Breast epithelium (tissue), 4 donors: ENCODE data around the gene CACFD1. TPM values are rescaled to one million over a fixed set of nuclear protein-coding genes. Genes with fewer than 3 reads are reported as not detected.

Experiments
- DNase-seq, 2 donors: peaks; one replicate each; pipeline ENCODE4 v3.0.0-alpha.2; 2019; ENCODE audit warnings: low spot score in 2 of 2
- H3K27ac ChIP-seq, 2 donors: fragments of 200-600 bp; sonication (generic) in 1 of 2; one replicate each; pipeline ENCODE4 v1.5.1; 2016 to 2019; ENCODE audit warnings: mild to moderate bottlenecking in 1 of 2
- H3K27me3 ChIP-seq, 2 donors: fragments of 200-600 bp; sonication (generic) in 1 of 2; one replicate each; pipeline versions ENCODE4 v1.5.1 to v1.6.0; 2017 to 2019; ENCODE audit warnings: control low read depth in 1 of 2, mild to moderate bottlenecking in 1 of 2
- H3K36me3 ChIP-seq: fragments of 200-600 bp; one replicate; pipeline ENCODE4 v1.5.1; 2019
- H3K4me1 ChIP-seq, 2 donors: fragments of 200-600 bp; sonication (generic); one replicate each; pipeline ENCODE4 v1.5.1; 2016 to 2019; ENCODE audit warnings: control low read depth in 1 of 2
- H3K4me3 ChIP-seq, 3 donors: fragments of 200-600 bp; sonication (generic); 1 replicate in 2 of 3; 2 replicates in 1 of 3; pipeline ENCODE4 v1.5.1; 2016 to 2019; ENCODE audit warnings: mild to moderate bottlenecking in 3 of 3, moderate library complexity in 2 of 3
- H3K9me3 ChIP-seq, 2 donors: fragments of 200-600 bp; sonication (generic) in 1 of 2; one replicate each; pipeline ENCODE4 v1.5.1; 2016 to 2019; ENCODE audit warnings: control low read depth in 1 of 2
- POLR2A ChIP-seq: fragments of 450-650 bp; IDR thresholded peaks from one replicate; pipeline ENCODE4 v1.6.1; 2016; ENCODE audit warnings: antibody characterized with exemption, mild to moderate bottlenecking, moderate library complexity
- POLR2AphosphoS5 ChIP-seq, 3 donors: sonication (generic); formaldehyde crosslinking; IDR thresholded peaks; one replicate each; pipeline ENCODE4 v1.6.1; 2017; ENCODE audit warnings: antibody characterized with exemption in 3 of 3
- intact Hi-C: fragments of 100-400 bp; cut with DNase I; formaldehyde crosslinking; loops from one replicate; pipeline ENCODE4 v1.15.1; 2023; ENCODE audit warnings: low total_unique reads
- total RNA-seq, 3 donors: library from RNA; depleted of rRNA; stranded (reverse); fragments of >200 nt; gene quantifications; one replicate each; pipeline ENCODE4 v1.1.0, GENCODE V29; 2016
- TF ChIP-seq, protein P1 (sequence below), 3 donors: fragments of 450-650 bp; IDR thresholded peaks; one replicate each; pipeline ENCODE4 v1.5.1; 2016 to 2017; ENCODE audit warnings: antibody characterized with exemption in 3 of 3, mild to moderate bottlenecking in 3 of 3, moderate library complexity in 3 of 3

CACFD1 gene
- total RNA-seq, 3 donors from 2014 or later = 5.0 to 19.5 (median 13.4) TPM

DNA sequence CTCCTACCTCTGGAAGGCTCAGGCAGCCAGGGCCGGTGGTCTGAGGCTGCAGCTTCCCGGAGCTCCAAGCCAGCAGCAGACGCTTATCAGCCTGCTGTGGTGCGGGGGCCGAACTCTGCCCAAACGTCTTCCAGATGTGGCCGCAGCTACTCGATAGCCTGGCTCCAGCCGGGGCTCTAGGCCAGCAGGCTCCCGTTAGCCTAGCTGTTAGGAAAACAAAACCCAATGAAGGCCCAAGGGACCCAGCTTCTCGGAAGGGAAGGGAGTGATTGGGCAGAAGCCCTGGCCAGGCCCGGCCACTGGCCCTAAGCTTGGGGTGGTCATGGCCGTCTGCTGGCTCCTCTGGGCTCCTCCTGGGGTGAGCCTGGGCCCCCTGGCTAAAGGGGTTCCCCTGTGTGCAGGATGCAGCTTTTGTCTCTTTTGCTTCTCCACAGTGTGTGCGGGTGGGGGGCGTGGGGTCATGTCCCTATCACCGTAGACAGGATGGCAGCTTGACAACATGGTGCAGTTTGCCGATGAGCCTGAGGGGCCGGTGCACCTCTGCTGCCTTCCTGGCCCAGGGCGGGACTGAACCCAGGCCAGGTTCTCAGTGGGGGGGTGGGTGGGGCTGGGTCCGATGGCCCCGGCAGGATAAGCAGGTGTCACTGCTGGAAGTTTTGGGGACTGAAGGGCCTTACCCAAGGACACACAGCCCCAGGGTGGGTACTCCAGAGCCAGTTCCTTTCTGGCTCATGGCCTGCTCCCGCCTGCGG, 46.3 kb downstream of the CACFD1 start:
- TF ChIP-seq, protein P1, sequence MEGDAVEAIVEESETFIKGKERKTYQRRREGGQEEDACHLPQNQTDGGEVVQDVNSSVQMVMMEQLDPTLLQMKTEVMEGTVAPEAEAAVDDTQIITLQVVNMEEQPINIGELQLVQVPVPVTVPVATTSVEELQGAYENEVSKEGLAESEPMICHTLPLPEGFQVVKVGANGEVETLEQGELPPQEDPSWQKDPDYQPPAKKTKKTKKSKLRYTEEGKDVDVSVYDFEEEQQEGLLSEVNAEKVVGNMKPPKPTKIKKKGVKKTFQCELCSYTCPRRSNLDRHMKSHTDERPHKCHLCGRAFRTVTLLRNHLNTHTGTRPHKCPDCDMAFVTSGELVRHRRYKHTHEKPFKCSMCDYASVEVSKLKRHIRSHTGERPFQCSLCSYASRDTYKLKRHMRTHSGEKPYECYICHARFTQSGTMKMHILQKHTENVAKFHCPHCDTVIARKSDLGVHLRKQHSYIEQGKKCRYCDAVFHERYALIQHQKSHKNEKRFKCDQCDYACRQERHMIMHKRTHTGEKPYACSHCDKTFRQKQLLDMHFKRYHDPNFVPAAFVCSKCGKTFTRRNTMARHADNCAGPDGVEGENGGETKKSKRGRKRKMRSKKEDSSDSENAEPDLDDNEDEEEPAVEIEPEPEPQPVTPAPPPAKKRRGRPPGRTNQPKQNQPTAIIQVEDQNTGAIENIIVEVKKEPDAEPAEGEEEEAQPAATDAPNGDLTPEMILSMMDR (IDR thresholded peaks at IDR 0.05) = no peak
- no peak for TF ChIP-seq POLR2AphosphoS5 (IDR thresholded peaks at IDR 0.05)
- TF ChIP-seq POLR2A = no peak
- H3K9me3 ChIP-seq = peaks cover 0 to 16% of the 10 kb centered on the region in 2 donors
- intact Hi-C loops = no loop called here
- no peaks in the 10 kb centered on the region for H3K36me3 ChIP-seq
- H3K4me1 ChIP-seq = no peaks in the 10 kb centered on the region
- no peak overlapping the region for H3K4me3 ChIP-seq
- peak overlapping the region in 1 of 2 donors; percentile 68 for H3K27ac ChIP-seq
- no peak for DNase-seq
- no peaks in the 10 kb centered on the region for H3K27me3 ChIP-seq

DNA sequence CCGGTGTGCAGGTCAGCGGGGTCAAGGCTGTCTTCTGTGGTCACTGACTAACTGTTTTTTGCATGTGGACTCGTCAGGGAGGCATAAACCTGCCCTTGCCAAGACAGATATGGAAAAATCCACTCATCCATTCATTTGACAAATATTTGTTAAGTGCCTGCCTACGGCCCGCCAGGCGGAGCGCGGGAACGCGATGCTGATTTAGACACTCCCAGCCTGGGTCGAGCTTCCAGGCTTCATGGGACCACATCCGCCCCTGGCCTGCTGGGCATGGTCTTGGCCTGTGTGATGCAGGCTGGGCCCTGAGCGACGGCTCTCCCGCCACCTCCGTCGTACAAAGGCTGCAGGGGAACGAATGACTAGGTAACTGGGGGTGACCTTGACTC, 46.9 kb downstream of the CACFD1 start:
- TF ChIP-seq POLR2AphosphoS5 (IDR thresholded peaks at IDR 0.05) (no peak), POLR2A (no peak)
- TF ChIP-seq, protein P1 (IDR thresholded peaks at IDR 0.05) = no peak
- Histone ChIP-seq H3K27me3 (no peaks in the 10 kb centered on the region), H3K4me1 (no peaks in the 10 kb centered on the region), H3K4me3 (no peak overlapping the region), H3K9me3 (peaks cover 0 to 10% of the 10 kb centered on the region in 2 donors), H3K27ac (peak overlapping the region in 1 of 2 donors; percentile 68), H3K36me3 (no peaks in the 10 kb centered on the region)
- no peak for DNase-seq
- intact Hi-C loops = no loop called here

DNA sequence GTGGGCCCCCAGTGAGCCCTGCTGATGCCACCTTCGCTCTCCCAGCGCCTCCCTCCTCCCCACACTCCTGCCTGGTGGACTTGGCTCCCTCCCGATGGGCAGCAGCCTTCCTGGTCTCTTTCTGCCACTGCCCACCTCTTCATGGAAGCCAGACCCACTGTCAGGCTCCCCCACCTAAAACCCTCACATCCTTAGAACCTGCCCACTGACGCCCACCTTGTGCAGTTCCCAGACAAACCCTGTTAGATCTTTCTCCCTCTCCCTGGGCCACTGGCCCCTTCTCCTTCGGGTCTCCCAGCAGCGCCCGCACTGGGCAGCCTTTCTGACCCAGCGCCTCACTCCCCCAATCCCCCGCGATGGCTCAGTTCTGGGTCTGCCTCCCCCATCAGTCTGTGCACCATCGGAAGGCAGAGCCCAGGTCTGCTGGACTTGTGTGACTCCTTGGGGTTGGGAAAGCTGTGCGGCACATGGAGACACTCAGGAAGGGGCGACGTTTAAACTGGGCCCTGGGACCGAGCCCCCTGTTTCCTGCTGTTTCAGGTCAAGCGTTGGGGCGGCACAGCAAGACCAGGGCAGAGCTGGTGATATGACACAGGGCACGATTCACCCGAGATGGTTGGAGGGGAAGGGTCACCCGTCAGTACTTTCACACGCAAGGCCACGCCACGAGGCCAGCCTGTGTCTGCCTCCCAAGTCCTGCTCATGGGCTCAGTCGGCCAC, 47.6 kb downstream of the CACFD1 start:
- intact Hi-C loops = no loop called here
- no peaks in the 10 kb centered on the region for H3K36me3 ChIP-seq
- no peak overlapping the region for H3K4me3 ChIP-seq
- TF ChIP-seq, protein P1 (IDR thresholded peaks at IDR 0.05) = no peak
- TF ChIP-seq POLR2A (no peak), POLR2AphosphoS5 (IDR thresholded peaks at IDR 0.05) (no peak)
- H3K27ac ChIP-seq = peak overlapping the region in 1 of 2 donors; percentile 68
- no peak for DNase-seq
- no peaks in the 10 kb centered on the region for H3K27me3 ChIP-seq
- no peaks in the 10 kb centered on the region for H3K4me1 ChIP-seq
- H3K9me3 ChIP-seq = peaks cover 0 to 3% of the 10 kb centered on the region in 2 donors

DNA sequence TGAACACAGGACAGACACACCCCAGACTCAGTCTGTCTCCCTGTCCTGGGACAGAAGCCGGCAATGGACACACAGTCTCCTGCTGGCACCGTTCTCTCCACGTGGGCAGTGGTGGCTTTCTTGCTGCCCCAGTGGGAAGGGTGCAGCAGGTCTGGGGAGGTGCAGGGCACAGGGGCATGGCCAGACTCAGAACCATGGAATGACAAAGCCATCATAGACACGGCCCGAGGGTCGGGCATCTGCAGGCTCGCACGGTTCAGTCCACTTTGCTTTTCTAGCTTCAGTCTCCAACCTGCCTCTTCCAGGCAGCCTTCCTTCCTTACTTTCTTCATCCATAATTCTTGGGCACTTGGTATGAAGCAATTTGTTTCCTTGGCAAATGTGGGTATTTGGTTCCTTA, 48.3 kb downstream of the CACFD1 start:
- H3K27ac ChIP-seq = no peak overlapping the region
- intact Hi-C loops = no loop called here

More for the DNA sequence above, 48.3 kb downstream of the CACFD1 start:
- no peak overlapping the region for H3K4me3 ChIP-seq
- no peaks in the 10 kb centered on the region for H3K36me3 ChIP-seq
- H3K9me3 ChIP-seq = no peaks in the 10 kb centered on the region
- DNase-seq = no peak
- TF ChIP-seq POLR2AphosphoS5 (IDR thresholded peaks at IDR 0.05) (no peak), POLR2A (no peak)
- TF ChIP-seq, protein P1 (IDR thresholded peaks at IDR 0.05) = no peak
- H3K4me1 ChIP-seq = no peaks in the 10 kb centered on the region
- H3K27me3 ChIP-seq = no peaks in the 10 kb centered on the region
